IPS-15b (cell line): ENCODE results near the gene ITCH.

Experiments
- H3K27me3 ChIP-seq: one replicate; pipeline ENCODE4 v1.6.1; 2013; ENCODE audit warnings: low read length; ENCODE audit not compliant: control insufficient read depth, insufficient read depth
- H3K36me3 ChIP-seq: one replicate; pipeline ENCODE4 v1.6.1; 2013; ENCODE audit warnings: low read length; ENCODE audit not compliant: control insufficient read depth, insufficient read depth
- H3K4me1 ChIP-seq: one replicate; pipeline ENCODE4 v1.6.1; 2013; ENCODE audit warnings: mild to moderate bottlenecking, low read length; ENCODE audit not compliant: control insufficient read depth, insufficient read depth
- H3K4me3 ChIP-seq: one replicate; pipeline ENCODE4 v1.5.1; 2013; ENCODE audit warnings: low read depth, low read length
- H3K9ac ChIP-seq: one replicate; pipeline ENCODE4 v1.6.1; 2013; ENCODE audit warnings: low read depth, mild to moderate bottlenecking, low read length
- H3K9me3 ChIP-seq: one replicate; pipeline ENCODE4 v1.6.1; 2013; ENCODE audit warnings: mild to moderate bottlenecking, low read length; ENCODE audit not compliant: control insufficient read depth, insufficient read depth

Gene ITCH

DNA sequence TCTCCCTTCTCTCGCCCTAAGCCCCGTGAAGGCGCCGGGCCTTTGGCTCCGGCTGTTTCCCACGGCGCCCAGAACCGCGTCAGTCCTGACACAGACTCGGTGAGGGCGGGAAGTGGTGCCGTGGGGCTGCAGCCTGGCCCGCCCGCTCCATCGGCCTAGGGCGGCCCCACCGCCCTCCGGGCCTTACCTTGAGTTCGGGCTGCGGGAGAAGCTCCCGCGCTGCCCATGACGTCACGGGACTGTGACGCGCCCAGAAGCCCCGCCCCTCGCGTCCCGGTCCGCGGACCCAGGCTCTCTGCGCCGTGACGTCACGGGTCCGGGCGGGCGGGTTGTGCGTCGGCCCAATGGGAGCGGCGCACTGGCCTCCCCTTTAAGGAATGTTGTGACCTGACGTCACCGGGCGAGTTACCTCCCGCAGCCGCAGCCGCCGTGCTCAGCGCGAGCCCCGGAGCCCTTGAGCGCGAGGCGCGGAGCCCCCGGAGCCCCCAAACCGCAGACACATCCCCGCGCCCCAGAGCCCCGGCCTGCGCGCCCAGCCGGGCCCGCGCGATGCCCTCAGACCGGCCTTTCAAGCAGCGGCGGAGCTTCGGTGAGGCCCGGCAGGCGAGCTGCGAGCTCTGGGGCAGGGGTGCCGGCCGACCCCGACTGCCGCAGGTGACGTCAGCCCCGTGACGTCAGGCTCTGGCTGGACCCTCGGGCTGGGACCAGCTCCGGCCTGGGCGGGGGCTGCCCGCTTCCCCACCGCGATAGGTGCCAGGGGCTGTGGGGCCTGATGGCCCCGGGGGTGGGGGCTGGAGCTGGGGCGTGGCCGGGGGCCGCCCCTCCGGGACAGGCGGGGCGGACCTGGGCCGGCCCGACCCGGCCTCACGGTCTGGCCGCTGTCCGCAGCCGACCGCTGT, 195.5 kb downstream of the ITCH start, which contains the start of gene MAP1LC3A:
TSS of gene MAP1LC3A (plus strand) at position 399 of the 899 bp plus-strand sequence. CDS start at position 550, 151 bp downstream.
- Histone ChIP-seq H3K9me3 (no peaks in the 10 kb centered on the region), H3K9ac (no peak within 1 kb of the TSS), H3K4me3 (peak within 1 kb of the TSS; percentile 75)

DNA sequence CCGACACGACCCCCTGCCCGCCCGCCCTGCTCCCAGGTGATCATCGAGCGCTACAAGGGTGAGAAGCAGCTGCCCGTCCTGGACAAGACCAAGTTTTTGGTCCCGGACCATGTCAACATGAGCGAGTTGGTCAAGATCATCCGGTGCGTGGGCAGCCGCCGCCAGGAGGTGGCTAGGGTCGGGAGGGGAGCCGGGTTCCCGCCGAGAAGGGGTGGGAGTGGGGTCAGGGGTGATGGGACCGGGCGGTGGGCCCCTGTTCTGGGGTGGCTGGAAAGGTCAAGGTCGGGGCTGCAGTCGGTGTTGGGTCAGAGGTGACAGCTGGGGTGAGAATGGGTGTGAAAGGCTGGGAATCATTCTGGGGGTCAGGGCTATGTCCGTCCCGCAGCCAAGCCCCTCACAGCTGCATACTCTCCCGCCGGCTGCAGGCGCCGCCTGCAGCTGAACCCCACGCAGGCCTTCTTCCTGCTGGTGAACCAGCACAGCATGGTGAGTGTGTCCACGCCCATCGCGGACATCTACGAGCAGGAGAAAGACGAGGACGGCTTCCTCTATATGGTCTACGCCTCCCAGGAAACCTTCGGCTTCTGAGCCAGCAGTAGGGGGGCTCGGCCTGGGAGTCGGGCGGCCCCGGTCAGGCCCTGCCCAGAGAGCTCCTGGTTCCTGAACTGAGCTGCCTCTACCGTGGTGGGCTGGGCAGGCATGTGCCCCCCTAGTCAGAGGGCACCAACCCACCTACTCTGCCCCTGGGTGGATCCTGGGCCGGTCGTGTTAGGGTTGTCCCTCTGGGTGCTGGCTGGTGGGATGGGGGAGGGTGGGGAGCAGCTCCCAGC, 196.5 kb downstream of the ITCH start:
- Histone ChIP-seq H3K36me3 (no peaks in the 10 kb centered on the region), H3K4me3 (peak overlapping the region; percentile 75), H3K4me1 (no peaks in the 10 kb centered on the region)

More for the DNA sequence above, 195.5 kb downstream of the ITCH start, which contains the start of gene MAP1LC3A:
- Histone ChIP-seq H3K27me3 (no peaks in the 10 kb centered on the region), H3K4me1 (no peaks in the 10 kb centered on the region), H3K36me3 (no peaks in the 10 kb centered on the region)

GRCh38 chr20:34560141-34560523, 197.1 kb downstream of the ITCH start:
- H3K4me3 ChIP-seq: no peak overlapping the region
- no peaks in the 10 kb centered on the region for H3K36me3 ChIP-seq
- no peaks in the 10 kb centered on the region for H3K9me3 ChIP-seq
- no peaks in the 10 kb centered on the region for H3K4me1 ChIP-seq
- no peaks in the 10 kb centered on the region for H3K27me3 ChIP-seq
- no peak overlapping the region for H3K9ac ChIP-seq

More for the DNA sequence above, 196.5 kb downstream of the ITCH start:
- no peak overlapping the region for H3K9ac ChIP-seq
- no peaks in the 10 kb centered on the region for H3K27me3 ChIP-seq
- no peaks in the 10 kb centered on the region for H3K9me3 ChIP-seq

DNA sequence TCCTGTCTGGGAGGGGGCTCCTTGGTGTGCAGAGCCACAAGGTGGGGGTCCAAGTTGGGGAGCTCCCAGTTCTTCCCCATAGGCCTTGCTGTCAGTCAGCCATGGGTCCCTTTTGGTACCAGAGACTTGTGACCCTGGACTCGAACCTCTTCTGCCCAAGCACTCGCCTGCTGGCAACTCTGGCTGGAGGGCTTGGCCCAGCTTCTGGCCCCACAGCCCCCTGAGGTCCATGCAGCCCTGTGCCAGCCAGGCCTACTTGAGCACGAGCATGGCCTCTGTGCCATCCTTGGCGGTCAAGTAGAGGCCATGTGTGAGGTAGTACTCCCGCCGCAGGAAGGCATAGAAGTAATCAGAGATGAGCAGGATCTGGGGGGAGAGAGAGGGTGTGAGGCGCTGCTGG, 197.5 kb downstream of the ITCH start:
- Histone ChIP-seq H3K36me3 (no peaks in the 10 kb centered on the region), H3K9ac (no peak overlapping the region), H3K9me3 (no peaks in the 10 kb centered on the region), H3K4me3 (no peak overlapping the region), H3K27me3 (no peaks in the 10 kb centered on the region), H3K4me1 (no peaks in the 10 kb centered on the region)
